ENCODE data around the gene SMCO2. TPM values are rescaled to one million over a fixed set of nuclear protein-coding genes. Genes with fewer than 3 reads are reported as not detected.

Gene SMCO2
- total and polyA plus RNA-seq, 2 of the 13 experiments (the other 11 are each of a cell fraction or from before 2014, with no cell fraction given): 0.15 TPM; not detected in 1

GRCh38 chr12:27505761-27506160 lies 59.2 kb downstream of the SMCO2 start:
- ChIA-PET CTCF (ENCODE audit: low intra/inter-chr PET ratio, low total read pairs) (no interaction called here), POLR2A (no interaction called here)
- Histone ChIP-seq H3K36me3 (replicated peaks in 1 of 2; ENCODE audit: control insufficient read depth in 1 of 2, insufficient read depth in 2 of 2, low read length in 2 of 2) (no peaks in the 10 kb centered on the region), H3K79me2 (ENCODE audit: insufficient read depth, low read length) (no peaks in the 10 kb centered on the region), H3K27me3 (ENCODE audit: control insufficient read depth in 1 of 2, insufficient read depth in 2 of 2, low read length in 2 of 2) (no peaks in the 10 kb centered on the region; a peak in 1 of 5 replicates), H3K4me3 (replicated peaks in 1 of 3; ENCODE audit: insufficient read depth in 1 of 3, low read depth in 2 of 3, low read length in 3 of 3) (no peak overlapping the region), H3K4me2 (ENCODE audit: low read depth, low read length) (no peak overlapping the region), H3K9ac (ENCODE audit: insufficient read depth, low read depth, low read length) (no peak overlapping the region), H4K20me1 (ENCODE audit: insufficient read depth, low read length) (no peaks in the 10 kb centered on the region), H3K4me1 (ENCODE audit: insufficient read depth, low read length) (no peaks in the 10 kb centered on the region), H3K9me3 (ENCODE audit: low read length) (no peaks in the 10 kb centered on the region), H3K27ac (ENCODE audit: extremely low read length, insufficient read depth, low read length) (no peak overlapping the region), H2AFZ (ENCODE audit: low read length) (no peak overlapping the region)
- TF ChIP-seq ZNF800 (CRISPR knock-in tag; IDR thresholded peaks at IDR 0.05) (no peak), ZBTB8A (CRISPR knock-in tag; IDR thresholded peaks at IDR 0.05; ENCODE audit: borderline replicate concordance, low read depth) (no peak), RARG (CRISPR knock-in tag; IDR thresholded peaks at IDR 0.05; ENCODE audit: low read depth) (no peak), YY1 (IDR thresholded peaks at IDR 0.05; ENCODE audit: insufficient read depth, insufficient replicate concordance, low read depth, low read length) (no peak), CBX2 (IDR thresholded peaks at IDR 0.05; ENCODE audit: low read depth, low read length) (no peak), CBX2 (CRISPR knock-in tag; IDR thresholded peaks at IDR 0.05; ENCODE audit: low read depth) (no peak), ZNF83 (CRISPR knock-in tag; IDR thresholded peaks at IDR 0.05; ENCODE audit: borderline replicate concordance) (no peak), MXD3 (CRISPR knock-in tag; IDR thresholded peaks at IDR 0.05) (no peak), ZNF138 (CRISPR knock-in tag; IDR thresholded peaks at IDR 0.05; ENCODE audit: low read depth) (no peak), HCFC1 (IDR thresholded peaks at IDR 0.05; ENCODE audit: low read depth, low read length) (no peak), ZNF142 (CRISPR knock-in tag; IDR thresholded peaks at IDR 0.05) (no peak), HBP1 (CRISPR knock-in tag; IDR thresholded peaks at IDR 0.05; ENCODE audit: low read depth) (no peak), ZSCAN5A (CRISPR knock-in tag; IDR thresholded peaks at IDR 0.05; ENCODE audit: borderline replicate concordance) (no peak), ZNF605 (CRISPR knock-in tag; IDR thresholded peaks at IDR 0.05) (no peak)
- no TSS peak for BruUV-seq (replicated peaks)
- ATAC-seq: no peak
- no peak for DNase-seq (ENCODE audit: low spot score)
- FAIRE-seq: no peak
- intact Hi-C loops (cut with micrococcal nuclease; ENCODE audit: unreplicated experiment): no loop called here
- in situ Hi-C loops (cut with HindIII; ENCODE audit: extremely low pct_ligation_motif_present, low pct_unique_long_range_greater_than_20kb): no loop called here

Data from HepG2 (cell line).